ENCODE results near the gene CGNL1.

DNA sequence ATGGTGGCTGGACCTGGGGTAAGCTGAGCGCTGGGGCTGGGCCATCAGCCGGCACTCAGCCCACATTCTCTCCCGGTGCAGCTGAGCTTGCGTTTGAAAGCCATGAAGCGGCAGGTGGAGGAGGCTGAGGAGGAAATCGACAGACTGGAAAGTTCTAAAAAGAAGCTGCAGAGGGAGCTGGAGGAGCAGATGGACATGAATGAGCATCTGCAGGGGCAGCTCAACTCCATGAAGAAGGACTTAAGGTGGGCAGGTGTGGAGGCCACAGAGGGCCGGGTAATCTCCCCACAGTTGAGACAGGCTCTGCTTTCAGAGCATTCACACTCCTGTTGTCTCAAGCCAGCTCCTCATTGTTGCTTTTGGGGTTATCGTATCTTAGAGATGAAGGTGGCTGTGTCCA is 169.7 kb downstream of the CGNL1 start:
- TF ChIP-seq POLR2AphosphoS5 (IDR thresholded peaks at IDR 0.05; ENCODE audit: low read depth, low read length) (no peak), TAF1 (IDR thresholded peaks at IDR 0.05; ENCODE audit: borderline replicate concordance, insufficient read depth, low read length) (no peak), SIN3A (IDR thresholded peaks at IDR 0.05; ENCODE audit: borderline replicate concordance, insufficient read depth, low read length) (no peak), FOXP2 (optimal IDR thresholded peaks at IDR 0.05; ENCODE audit: borderline replicate concordance, extremely low read depth, extremely low read length, insufficient read depth) (no peak)
- TF ChIP-seq, protein P1, sequence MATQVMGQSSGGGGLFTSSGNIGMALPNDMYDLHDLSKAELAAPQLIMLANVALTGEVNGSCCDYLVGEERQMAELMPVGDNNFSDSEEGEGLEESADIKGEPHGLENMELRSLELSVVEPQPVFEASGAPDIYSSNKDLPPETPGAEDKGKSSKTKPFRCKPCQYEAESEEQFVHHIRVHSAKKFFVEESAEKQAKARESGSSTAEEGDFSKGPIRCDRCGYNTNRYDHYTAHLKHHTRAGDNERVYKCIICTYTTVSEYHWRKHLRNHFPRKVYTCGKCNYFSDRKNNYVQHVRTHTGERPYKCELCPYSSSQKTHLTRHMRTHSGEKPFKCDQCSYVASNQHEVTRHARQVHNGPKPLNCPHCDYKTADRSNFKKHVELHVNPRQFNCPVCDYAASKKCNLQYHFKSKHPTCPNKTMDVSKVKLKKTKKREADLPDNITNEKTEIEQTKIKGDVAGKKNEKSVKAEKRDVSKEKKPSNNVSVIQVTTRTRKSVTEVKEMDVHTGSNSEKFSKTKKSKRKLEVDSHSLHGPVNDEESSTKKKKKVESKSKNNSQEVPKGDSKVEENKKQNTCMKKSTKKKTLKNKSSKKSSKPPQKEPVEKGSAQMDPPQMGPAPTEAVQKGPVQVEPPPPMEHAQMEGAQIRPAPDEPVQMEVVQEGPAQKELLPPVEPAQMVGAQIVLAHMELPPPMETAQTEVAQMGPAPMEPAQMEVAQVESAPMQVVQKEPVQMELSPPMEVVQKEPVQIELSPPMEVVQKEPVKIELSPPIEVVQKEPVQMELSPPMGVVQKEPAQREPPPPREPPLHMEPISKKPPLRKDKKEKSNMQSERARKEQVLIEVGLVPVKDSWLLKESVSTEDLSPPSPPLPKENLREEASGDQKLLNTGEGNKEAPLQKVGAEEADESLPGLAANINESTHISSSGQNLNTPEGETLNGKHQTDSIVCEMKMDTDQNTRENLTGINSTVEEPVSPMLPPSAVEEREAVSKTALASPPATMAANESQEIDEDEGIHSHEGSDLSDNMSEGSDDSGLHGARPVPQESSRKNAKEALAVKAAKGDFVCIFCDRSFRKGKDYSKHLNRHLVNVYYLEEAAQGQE (IDR thresholded peaks at IDR 0.05; ENCODE audit: insufficient read depth in 1 of 2, low read depth in 2 of 2, low read length in 2 of 2), result no peak
